ENCODE results near the gene HYOU1. TPM values are rescaled to one million over a fixed set of nuclear protein-coding genes. Genes with fewer than 3 reads are reported as not detected.

HYOU1 gene
- total RNA-seq, 4 donors from 2014 or later = 36.1 to 57.5 (median 52.7) TPM

GRCh38 chr11:119047205-119047604 lies 9.8 kb downstream of the HYOU1 start:
- WGBS = 93% methylated on average over 6 of the region's 6 CpGs
- DNase-seq (ENCODE audit: extremely low spot score) = no peak
- intact Hi-C loops (cut with DNase I) = no loop called here
- TF ChIP-seq POLR2A (IDR thresholded peaks at IDR 0.05; ENCODE audit: low read depth) = no peak
- no peak for TF ChIP-seq POLR2AphosphoS5 (IDR thresholded peaks at IDR 0.05)
- TF ChIP-seq EP300 (IDR thresholded peaks at IDR 0.05) = no peak
- TF ChIP-seq CTCF (IDR thresholded peaks at IDR 0.05) = no peak
- Histone ChIP-seq H3K27ac (replicated peaks in 1 of 4) (no peak overlapping the region), H3K4me3 (no peak overlapping the region), H3K36me3 (peaks cover 56 to 79% (median 77%) of the 10 kb centered on the region in 4 donors), H3K9me3 (no peaks in the 10 kb centered on the region), H3K4me1 (no peaks in the 10 kb centered on the region), H3K27me3 (no peaks in the 10 kb centered on the region)

- Histone ChIP-seq H3K27ac (replicated peaks in 1 of 4) (no peak overlapping the region), H3K36me3 (peaks cover 49 to 72% (median 69%) of the 10 kb centered on the region in 4 donors), H3K4me1 (no peaks in the 10 kb centered on the region), H3K4me3 (no peak overlapping the region), H3K27me3 (no peaks in the 10 kb centered on the region), H3K9me3 (no peaks in the 10 kb centered on the region)
- no peak for DNase-seq (ENCODE audit: extremely low spot score)
- WGBS = no CpG with 5 or more reads among the region's 6 CpGs
- intact Hi-C loops (cut with DNase I) = no loop called here
- no peak for TF ChIP-seq CTCF (IDR thresholded peaks at IDR 0.05)
- no peak for TF ChIP-seq POLR2A (IDR thresholded peaks at IDR 0.05; ENCODE audit: low read depth)
- no peak for TF ChIP-seq POLR2AphosphoS5 (IDR thresholded peaks at IDR 0.05)
- TF ChIP-seq EP300 (IDR thresholded peaks at IDR 0.05) = no peak
These were observed 10.5 kb downstream of the HYOU1 start for GRCh38 chr11:119046489-119046888.

GRCh38 chr11:119044708-119045107 lies 12.3 kb downstream of the HYOU1 start:
- H3K36me3 ChIP-seq = peaks cover 34 to 56% (median 53%) of the 10 kb centered on the region in 4 donors
- intact Hi-C loops (cut with DNase I) = no loop called here
- 70% methylated on average over 6 of the region's 6 CpGs for WGBS

GRCh38 chr11:119042927-119043326 lies 14.1 kb downstream of the HYOU1 start:
- WGBS = 90% methylated on average over 7 of the region's 9 CpGs
- no peaks in the 10 kb centered on the region for H3K9me3 ChIP-seq
- H3K36me3 ChIP-seq = peaks cover 16 to 38% (median 35%) of the 10 kb centered on the region in 4 donors
- no peak overlapping the region for H3K4me3 ChIP-seq
- DNase-seq (ENCODE audit: extremely low spot score) = no peak
- H3K27me3 ChIP-seq = no peaks in the 10 kb centered on the region
- TF ChIP-seq POLR2AphosphoS5 (IDR thresholded peaks at IDR 0.05) = no peak
- TF ChIP-seq EP300 (IDR thresholded peaks at IDR 0.05) = no peak
- TF ChIP-seq POLR2A (IDR thresholded peaks at IDR 0.05; ENCODE audit: low read depth) = no peak
- TF ChIP-seq CTCF (IDR thresholded peaks at IDR 0.05) = no peak
- H3K27ac ChIP-seq (replicated peaks in 1 of 4) = no peak overlapping the region
- no peaks in the 10 kb centered on the region for H3K4me1 ChIP-seq
- intact Hi-C loops (cut with DNase I) = no loop called here

More at GRCh38 chr11:119044708-119045107, 12.3 kb downstream of the HYOU1 start:
- no peak overlapping the region for H3K4me3 ChIP-seq
- H3K4me1 ChIP-seq = no peaks in the 10 kb centered on the region
- H3K27me3 ChIP-seq = no peaks in the 10 kb centered on the region
- H3K27ac ChIP-seq (replicated peaks in 1 of 4) = no peak overlapping the region
- TF ChIP-seq CTCF (IDR thresholded peaks at IDR 0.05) (no peak), POLR2A (IDR thresholded peaks at IDR 0.05; ENCODE audit: low read depth) (no peak), EP300 (IDR thresholded peaks at IDR 0.05) (no peak), POLR2AphosphoS5 (IDR thresholded peaks at IDR 0.05) (no peak)
- H3K9me3 ChIP-seq = no peaks in the 10 kb centered on the region
- no peak for DNase-seq (ENCODE audit: extremely low spot score)

Data from esophagus muscularis mucosa (tissue), 4 donors.